ENCODE measurements around the gene THRB. TPM values are rescaled to one million over a fixed set of nuclear protein-coding genes. Genes with fewer than 3 reads are reported as not detected.

Gene THRB
- total RNA-seq, 1 experiment from 2014 or later = 1.3 TPM

DNA sequence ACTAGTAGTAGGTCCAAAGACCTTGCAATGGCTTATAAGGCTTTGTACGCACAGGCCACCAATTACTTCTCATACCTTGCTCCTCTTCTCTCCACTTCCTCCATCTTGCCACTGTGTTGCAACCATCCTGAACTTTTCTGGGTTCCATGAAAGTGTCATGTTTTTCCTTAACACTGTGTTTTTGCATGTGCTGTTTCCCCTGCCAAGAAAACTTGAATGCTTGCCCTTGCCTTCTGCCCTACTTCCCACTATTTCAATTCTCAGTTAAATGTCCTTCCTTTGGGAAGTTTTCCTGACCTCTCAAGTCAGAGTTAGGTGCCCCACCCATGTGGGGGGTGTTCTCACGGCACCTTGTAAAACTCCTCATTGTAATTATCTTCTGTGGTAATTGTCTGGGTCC is 182.8 kb downstream of the THRB start:
- DNase-seq (ENCODE audit: low read depth) = no peak

DNA sequence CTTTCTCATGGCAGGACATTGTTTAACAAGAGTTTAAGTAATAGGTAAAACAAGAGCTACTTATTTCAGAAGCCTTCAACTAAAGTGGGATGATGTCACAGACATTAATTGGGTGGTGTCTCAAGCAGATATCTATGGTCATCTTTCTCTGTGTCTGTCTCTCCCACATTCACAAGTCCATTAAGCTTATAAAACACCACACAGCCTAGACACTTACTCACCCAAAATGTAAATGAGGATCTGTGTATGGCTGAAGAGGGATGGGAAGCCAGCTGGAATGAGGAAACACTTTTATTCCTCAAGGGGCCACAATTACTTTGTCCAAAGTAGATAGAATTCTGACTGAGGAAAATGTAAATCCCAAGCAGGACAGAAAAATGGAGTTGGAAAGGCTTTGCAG is 183.8 kb downstream of the THRB start:
- no peak for DNase-seq (ENCODE audit: low read depth)

DNA sequence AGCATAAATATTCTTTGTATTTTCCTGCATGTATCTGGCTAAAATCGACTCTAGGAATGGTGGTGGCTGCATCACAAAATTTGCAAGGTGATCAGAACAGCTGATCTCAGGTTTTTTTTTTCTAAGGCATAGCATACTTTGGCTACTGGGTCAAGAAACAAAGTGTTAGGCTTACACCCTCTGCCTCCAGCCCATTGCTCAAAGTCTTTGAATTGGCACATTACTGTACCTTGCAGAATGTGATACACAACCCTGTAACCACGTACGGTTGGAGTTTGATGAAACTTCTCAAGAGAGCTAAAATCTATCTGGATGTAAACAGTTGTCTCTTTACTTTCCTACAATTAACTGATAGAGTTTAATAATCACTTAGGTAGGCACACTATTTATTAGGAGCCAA is 188.1 kb downstream of the THRB start:
- DNase-seq (ENCODE audit: low read depth) = no peak

DNA sequence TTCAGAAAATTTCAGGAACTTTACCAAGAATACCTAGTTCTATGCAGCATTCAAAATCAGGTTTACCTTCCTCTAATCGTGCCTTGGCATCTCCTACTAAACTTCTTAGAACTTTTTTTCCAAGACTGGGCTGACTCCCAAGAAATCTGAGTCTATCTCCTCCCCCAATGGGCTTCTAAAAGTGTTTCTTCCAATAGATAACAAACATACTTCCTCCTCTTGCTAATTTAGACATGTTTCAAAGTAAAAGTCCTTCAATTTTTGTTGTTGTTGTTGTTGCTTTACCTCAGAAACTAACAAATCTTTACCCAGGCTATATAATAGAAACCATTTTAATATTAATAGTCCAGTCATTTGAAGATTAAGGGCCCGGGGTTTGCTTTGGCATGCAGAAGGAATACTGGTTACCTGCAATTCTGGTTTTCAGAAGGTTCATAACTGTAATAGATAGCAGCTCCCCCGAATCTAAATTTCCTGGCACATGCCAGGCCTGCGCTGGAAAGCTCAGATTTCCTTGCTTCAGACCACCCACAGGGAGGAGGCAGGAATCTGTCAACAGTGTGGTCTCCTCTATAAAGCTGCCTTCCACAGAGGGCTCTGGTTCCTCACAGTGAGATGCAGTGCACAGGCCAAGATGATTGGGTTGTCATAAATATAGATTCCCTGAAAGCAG is 188.7 kb downstream of the THRB start:
- peak; percentile 47 for DNase-seq (ENCODE audit: low read depth)

DNA sequence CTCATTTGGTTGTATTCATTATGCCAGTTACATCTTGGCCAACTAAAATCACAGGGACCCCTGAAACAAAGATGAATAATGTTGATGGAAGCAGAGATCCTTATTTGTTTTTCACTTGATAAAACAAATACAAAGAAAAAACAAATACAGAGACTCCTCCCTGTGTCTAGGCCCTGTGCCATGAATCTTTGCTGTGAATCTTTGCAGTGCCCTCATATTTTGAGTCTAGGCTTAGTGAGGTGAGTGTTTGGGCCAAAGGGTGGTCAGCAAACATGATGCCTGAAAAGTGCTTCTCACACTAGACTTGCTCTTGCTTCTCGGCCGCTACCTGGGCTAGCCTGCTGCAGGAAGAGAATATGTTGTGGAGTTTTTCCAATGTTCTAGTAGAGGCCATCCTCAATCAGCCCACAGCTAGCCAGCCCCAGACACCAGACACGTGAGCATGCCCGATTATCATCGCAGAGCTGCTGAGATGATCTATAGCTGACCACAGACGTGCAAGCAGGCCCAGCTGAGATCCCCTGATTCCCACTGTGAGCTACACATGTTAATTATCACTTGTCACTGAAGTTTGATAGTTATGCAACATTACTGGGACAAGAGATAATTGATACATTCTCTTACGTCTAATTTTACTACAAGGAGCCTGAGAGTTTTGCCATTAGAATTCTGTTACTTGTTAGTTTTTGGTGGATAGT is 191.4 kb downstream of the THRB start:
- no peak for DNase-seq (ENCODE audit: low read depth)

DNA sequence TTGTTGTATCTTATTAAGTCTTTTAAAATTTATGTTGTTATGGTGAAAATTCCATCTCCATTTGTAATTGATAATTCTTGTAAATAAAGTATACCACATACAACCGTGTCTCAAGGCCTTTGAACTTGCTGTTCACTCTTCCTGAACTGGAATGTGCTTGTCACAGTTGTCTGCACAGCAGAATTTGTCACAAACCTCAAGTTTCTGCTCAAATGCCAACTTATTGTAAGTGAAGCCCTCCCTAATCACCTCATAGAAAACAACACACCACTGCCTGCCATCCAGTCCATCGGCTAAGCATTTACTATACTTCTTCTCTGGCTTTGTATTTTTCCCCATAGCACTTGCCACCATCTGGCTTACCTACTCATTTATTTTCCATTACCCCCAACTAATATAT is 192.3 kb downstream of the THRB start:
- peak; percentile 12 for DNase-seq (ENCODE audit: low read depth)

DNA sequence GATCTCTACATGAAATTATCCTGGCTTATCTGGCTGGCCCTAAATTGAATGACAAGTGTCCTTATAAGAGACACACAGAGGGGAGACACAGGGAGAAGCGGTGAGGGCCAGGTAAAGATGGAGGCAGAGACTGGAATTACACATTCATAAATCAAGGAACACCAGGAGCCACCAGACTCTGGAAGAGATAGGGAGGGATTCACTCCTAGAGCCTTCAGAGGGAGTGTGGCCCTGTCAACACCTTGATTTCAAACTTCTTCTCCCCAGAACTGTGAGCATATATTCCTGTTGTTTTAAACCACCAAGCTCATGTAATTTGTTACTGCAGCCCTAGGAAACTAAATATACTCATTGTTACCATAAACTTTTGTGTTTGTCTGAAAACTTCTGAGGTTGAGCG is 193.7 kb downstream of the THRB start:
- DNase-seq (ENCODE audit: low read depth) = no peak

DNA sequence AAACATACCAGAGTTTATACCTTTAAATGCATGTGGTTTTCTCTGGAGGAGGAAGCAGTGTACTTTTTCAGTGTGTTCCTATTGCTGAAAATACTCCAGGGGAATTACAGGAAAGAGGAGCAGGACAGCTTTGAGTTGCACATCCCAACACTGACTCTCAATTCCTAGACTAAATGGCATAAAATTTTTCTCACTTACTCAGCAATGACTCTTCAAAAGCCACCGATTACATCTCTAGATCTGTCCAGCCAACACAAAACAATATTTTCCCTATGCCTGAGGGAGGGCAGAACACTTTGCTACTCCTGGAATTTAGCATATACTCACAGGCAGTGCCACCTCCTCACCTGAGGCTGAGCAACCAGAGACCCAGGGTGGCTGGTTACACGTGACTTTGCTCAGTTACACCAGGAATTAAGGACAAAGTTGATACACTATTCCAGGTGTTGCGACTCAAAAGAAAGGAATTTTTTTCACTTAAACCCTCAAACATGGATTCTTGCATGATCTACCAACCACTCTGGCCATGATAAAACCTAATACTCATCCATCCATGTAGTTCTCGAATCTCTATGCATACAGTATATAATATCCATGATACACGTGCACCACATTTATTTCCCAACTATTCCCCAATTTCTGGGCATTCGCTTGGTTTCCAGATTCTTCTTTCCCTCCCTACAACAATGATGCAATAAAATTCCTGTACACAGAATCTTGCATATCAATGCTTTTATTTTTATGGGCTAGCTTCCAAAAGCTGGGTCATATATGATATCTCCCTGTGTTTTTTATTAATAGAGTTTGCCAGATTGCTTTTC is 194.6 kb downstream of the THRB start:
- peak; percentile 75 for DNase-seq (ENCODE audit: low read depth)

DNA sequence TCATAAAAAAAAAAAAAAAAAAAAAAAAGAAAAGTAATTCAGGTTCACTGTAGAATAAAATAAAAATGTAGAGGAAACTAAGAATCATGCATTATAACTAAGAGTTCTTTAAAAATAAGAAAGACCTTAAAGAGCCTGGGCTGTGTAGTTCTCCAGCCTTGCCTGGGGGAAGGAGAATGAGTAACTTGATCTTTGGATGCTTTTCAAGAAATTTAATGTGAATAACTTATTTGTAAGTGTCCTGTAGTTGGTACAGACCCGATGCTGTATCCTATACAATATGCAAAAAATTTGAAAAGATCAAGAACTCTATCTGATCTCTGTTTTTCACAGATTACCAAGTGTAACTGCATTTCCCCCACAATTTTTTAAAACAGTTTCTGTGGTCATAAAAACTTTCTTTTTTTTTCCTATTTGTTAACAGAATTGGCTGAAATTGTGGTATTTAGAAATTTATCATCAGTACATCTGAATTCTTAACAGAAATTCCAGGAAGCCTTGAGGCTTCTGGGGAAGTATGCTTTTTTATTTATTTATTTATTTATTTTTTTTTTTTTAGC is 195.3 kb downstream of the THRB start:
- DNase-seq (ENCODE audit: low read depth) = peak; percentile 67

DNA sequence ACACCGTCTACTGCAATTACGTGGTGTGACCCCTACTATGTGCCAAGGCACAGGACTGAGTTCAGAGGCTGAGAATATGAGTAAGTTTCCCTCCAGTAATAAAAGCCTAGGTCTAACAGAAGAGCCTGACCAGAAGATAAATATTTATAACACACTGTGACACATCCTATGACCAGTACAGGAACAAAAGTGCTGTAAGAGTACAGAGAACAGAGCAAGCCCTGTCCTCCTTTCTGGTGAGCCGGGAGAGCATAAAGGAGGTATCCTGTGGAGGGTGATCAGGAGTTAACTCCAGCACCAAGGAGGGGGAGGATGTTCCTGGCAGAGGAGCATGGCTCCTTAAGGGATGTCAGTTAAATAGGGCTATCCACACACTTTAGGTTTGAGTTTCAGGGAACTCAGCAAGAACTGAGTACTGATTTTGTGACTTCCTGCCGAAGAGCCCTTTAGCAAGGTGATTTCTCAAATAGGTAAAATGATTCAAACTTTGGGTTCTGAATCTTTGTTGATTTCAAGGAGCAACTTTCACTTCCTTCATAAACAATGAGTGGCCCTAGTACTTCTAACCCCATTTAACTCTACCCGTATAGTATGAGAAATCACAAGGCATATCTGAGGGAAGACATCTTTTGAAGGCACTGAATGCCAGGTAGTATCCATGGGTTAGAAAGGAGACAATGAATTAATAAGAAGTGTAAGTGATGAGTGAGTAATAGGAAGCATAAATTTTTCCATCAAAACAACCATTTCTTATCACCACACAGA is 198.0 kb downstream of the THRB start:
- DNase-seq (ENCODE audit: low read depth) = peak; percentile 72

DNA sequence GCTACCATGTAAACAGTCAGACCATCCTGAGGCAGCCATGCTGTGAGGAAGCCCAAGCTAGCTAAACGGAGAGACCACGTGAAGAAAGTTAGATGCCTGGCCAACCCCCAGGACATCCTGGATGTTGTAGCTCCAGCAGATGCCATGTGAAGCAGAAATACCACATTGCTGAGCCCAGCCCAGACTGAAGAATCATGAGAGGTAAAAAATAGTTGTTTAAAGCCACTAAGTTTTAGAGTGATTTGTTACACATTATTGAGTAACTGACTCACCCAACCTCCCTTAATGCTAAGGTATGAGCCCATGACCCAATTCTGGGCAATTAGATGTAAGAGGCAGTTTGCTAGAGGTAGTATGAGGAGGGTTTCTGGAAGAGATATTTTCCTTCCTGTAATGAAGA is 200.5 kb downstream of the THRB start:
- DNase-seq (ENCODE audit: low read depth) = peak; percentile 15

DNA sequence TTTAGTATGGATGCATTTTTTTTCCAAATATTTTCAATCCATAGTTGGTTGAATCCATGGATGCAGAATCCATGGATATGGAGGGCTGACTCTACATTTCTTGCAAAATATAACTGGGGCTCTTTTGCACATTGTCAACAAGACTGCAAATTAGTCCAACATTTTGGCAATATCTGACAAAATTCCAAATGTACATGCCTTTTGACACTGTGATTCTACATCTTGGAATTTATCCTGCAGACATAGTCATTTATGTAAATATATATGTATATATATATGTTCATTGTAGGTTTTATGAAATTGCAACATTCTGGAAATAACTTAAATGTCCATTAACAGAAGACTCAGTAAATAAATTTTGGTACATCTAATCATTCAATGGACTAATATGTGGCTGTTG is 203.0 kb downstream of the THRB start:
- DNase-seq (ENCODE audit: low read depth) = no peak

DNA sequence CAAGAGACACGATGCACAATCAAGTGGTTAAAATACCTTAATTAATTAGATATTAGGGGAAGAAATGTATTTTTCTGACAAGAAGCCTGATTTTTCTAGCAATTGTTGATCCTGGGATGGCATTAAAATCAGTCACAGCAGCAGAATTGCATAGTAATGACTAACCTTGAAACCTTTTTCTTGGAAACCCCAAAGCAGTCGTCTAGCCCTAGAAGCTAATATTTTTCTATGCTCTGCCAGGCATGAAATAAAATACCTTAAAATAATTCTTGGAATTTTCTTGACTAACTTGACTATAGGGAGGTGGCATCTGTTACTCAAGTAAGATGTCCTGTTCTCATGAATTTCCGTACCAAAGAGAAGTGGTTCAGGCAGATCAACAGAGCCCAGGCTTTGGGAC is 204.1 kb downstream of the THRB start:
- DNase-seq (ENCODE audit: low read depth) = peak; percentile 7

DNA sequence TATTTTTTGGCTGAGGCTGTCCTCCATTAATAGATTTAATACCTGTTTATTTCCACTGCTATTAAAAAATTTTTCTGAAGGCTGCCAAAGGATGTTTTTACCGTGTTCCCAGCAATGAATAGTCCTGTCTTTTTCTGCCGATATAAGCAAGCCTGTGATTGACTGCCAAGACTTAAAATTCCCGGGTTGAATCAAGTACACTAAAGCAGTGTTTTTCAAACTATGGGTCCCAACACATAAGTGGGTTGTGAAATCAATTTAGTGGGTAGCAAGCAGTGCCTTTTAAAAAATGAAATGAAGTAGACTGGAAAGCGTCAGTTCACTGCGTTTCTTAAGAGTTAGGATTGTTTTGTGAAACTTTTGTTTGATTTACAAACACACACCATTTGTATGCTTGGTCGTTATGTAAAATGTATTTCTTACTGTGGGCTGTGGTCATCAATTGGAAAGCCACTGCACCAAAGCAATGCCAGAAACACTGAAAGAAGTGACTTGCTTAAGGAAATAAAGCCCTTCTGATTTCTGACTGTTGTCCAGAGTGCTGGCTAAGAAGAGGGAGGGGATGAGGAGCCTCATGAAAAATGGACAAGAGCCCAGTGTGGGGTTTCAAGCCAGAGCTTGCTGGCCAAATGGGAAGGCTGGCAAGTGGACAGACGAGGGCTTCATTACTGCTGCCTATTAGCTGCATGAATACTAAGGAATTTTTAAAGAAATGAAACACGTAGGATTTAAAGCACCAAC is 206.0 kb downstream of the THRB start:
- DNase-seq (ENCODE audit: low read depth) = no peak

DNA sequence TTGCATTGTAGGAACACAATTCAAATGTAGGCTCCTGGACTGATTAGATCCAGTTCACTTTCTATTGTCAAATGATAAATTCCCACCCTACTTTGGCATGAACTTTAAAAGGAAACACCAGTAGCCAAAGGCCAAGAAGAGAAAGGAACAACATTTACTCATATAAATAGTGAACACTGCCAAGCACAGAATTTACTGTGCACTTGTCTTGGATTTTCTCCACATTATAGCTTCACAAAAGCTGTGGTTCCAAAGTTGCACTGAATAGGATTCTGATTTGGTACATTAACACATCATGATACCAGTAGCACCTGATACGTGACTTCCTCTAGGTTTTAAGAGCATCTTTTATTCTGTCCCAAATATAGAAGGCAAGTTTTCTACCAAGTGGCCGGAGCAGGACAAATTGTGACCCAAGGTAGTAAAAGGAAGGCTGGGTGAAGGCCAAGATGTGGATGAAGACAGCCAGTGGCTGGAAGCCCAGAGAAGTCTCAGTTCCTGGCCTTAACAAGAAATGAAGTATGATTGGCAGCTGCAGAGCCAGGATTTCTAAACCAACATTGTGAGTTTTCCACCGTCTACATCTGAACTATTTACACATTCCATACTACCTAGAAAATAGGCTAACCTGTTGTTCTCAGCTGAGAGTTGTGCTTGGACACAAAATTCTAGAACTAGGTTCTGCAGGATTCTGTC is 206.7 kb downstream of the THRB start:
- DNase-seq (ENCODE audit: low read depth) = no peak

DNA sequence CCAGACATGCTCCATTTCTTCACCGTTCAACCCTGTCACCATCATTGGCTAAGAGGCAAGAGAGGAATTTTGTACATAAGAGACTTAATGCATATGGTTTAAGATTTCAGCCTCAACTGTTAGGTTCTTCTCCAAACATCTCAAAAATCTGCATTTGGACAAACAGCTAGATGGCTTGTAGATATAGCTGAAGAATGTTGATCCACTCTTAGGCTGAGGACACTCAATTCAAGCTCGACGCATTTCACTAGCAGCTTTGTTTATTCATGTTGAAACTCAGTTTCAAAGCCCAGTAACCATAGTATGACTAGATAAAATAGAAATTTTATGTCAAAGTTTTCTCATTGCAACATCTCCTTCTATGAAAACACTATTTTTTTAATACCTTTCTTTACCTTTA is 208.2 kb downstream of the THRB start:
- DNase-seq (ENCODE audit: low read depth) = no peak

DNA sequence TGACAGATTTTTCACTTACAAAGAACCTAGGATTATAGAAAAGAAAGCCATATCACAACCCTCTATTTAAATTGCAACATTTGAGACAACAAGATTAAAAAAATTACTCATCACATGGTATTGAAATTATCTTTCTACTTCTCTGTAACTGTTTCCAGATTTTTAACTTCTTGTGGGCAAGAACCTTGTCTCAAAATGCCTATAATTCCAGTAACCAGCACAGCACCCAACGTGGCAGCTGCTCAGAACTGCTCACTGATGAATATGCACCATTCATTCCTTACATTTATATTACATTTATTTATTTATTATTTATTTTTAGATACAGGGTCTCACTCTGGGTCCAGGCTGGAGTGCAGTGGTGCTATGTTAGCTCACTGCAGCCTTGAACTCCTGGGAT is 216.1 kb downstream of the THRB start:
- no peak for DNase-seq (ENCODE audit: low read depth)

DNA sequence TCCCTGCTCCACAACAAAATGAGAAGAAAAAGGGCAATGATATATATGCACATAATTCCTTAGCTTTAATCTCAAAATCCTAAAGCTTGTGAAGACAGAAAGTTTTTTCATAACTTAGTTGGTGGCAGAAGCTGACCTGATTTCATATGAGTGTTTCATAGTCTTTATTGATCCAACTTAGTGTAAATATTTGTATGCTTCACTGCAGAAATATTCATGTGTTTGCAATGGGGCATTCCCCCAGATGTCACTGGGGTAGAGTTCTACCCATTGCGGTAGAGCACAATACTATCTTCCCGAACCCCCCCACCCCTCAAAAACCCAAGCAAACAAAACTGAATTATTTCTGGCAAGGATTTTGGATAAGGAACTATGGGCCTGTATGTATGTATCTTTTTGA is 221.2 kb downstream of the THRB start:
- DNase-seq (ENCODE audit: low read depth) = no peak

DNA sequence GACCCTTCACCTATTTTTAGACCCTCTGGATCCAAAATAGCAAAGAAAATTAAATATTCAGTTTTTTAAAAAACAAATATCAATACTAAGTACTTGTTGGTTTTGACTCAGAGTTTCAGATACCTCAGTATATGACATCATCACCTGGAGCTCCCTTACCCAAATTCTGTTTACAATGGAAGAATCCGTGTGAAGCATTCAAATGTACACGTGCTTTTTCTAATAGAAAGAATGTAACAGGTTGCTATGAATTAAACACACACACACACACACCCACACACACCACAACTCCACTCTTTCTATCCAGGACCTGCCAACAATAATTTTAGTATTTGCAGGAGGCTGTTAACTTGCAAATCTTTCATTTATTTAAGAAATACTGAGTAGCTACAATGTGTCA is 221.8 kb downstream of the THRB start:
- DNase-seq (ENCODE audit: low read depth) = peak; percentile 7

DNA sequence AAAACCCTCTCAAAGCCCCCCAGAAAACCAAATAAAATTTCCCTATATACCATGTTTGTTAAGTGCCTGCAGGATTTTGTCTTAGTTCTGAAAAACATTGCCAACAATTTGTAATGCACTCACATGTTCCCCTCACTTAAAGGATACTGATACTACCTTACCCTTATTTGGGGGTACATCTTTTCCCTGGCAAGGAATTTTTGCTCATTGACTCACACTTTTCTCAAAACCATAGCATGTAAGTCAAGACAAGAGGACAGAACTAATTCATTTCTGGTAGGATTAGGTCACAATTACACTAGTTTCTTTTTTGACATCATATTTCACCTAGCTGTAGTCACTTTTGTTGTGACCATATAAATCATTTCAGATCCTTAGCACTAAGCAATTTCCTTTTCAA is 222.2 kb downstream of the THRB start:
- peak; percentile 7 for DNase-seq (ENCODE audit: low read depth)

Data from M059J (cell line).